Lower leg skin (tissue), 4 donors: ENCODE measurements around the gene EVPL. TPM values are rescaled to one million over a fixed set of nuclear protein-coding genes. Genes with fewer than 3 reads are reported as not detected.

ENCODE experiments used
- DNase-seq, 2 donors: peaks; one replicate each; pipeline ENCODE4 v3.0.0-alpha.2; 2019; ENCODE audit warnings: low spot score in 2 of 2
- H3K4me3 ChIP-seq: fragments of 200-600 bp; sonication (generic); 2 replicates; pipeline ENCODE4 v1.5.1; 2017; ENCODE audit warnings: mild to moderate bottlenecking, low read depth; ENCODE audit not compliant: poor library complexity, severe bottlenecking
- CTCF ChIP-seq, 3 donors: fragments of 450-650 bp; IDR thresholded peaks; one replicate each; pipeline ENCODE4 v1.5.1; 2016; ENCODE audit warnings: antibody characterized with exemption in 3 of 3, mild to moderate bottlenecking in 3 of 3, moderate library complexity in 2 of 3
- POLR2A ChIP-seq, 2 donors: fragments of 450-650 bp; IDR thresholded peaks; one replicate each; pipeline ENCODE4 v1.6.1; 2016 to 2017; ENCODE audit warnings: antibody characterized with exemption in 2 of 2, mild to moderate bottlenecking in 1 of 2, moderate library complexity in 1 of 2
- WGBS, 2 donors: methylation state at CpG; one replicate each; pipeline ENCODE4 v1.1.5; 2018; 5-methylcytosine and 5-hydroxymethylcytosine counted together
- intact Hi-C: fragments of 100-400 bp; cut with DNase I; formaldehyde crosslinking; loops from one replicate; pipeline ENCODE4 v1.15.0; 2023; ENCODE audit warnings: low total_unique reads
- total RNA-seq, 4 donors: library from RNA; depleted of rRNA; stranded (reverse); fragments of >200 nt; gene quantifications; one replicate each; pipeline ENCODE4 v1.1.0, GENCODE V29; 2016

EVPL gene
- 100 to 1,000 TPM; 285 to 514 (median 315) TPM for total RNA-seq

GRCh38 chr17:76027159-76027839, at the start of gene EVPL:
EVPL (minus strand) TSS chr17:76027306; CDS start chr17:76027198, 108 bp downstream.
- intact Hi-C loops: no loop called here
- H3K4me3 ChIP-seq: peak within 1 kb of the TSS; percentile 46
- TF ChIP-seq CTCF (IDR thresholded peaks at IDR 0.05) (no peak), POLR2A (IDR thresholded peaks at IDR 0.05) (no peak)
- WGBS, 2 donors: 57 to 68% methylated on average over 17 to 23 of the region's 24 CpGs
- peak in 1 of 2 donors; percentile 82 for DNase-seq

- H3K4me3 ChIP-seq: no peak overlapping the region
- DNase-seq: no peak
- no peak for TF ChIP-seq POLR2A (IDR thresholded peaks at IDR 0.05)
- no peak for TF ChIP-seq CTCF (IDR thresholded peaks at IDR 0.05)
- intact Hi-C loops: no loop called here
- WGBS, 2 donors: 4% methylated on average over 26 to 29 of the region's 41 CpGs
Measured at GRCh38 chr17:76076146-76076764, 49.1 kb upstream of the EVPL start.

- no peak for DNase-seq
- no peak for TF ChIP-seq CTCF (IDR thresholded peaks at IDR 0.05)
- TF ChIP-seq POLR2A (IDR thresholded peaks at IDR 0.05): no peak
- no peak overlapping the region for H3K4me3 ChIP-seq
- intact Hi-C loops: no loop called here
- WGBS, 2 donors: 1 to 4% methylated on average over 48 of the region's 48 CpGs
Measured at GRCh38 chr17:76075364-76076145, 48.4 kb upstream of the EVPL start.

- intact Hi-C loops: no loop called here
- H3K4me3 ChIP-seq: no peak within 1 kb of the TSS
- 3% methylated on average over 30 to 34 of the region's 92 CpGs for WGBS, 2 donors
- no peak for DNase-seq
- TF ChIP-seq CTCF (IDR thresholded peaks at IDR 0.05) (no peak), POLR2A (IDR thresholded peaks at IDR 0.05) (no peak)
Measured at GRCh38 chr17:76074390-76075363, 47.6 kb upstream of the EVPL start, which contains the start of gene GALR2. GALR2 (plus strand) TSS chr17:76074781; CDS start chr17:76074884, 103 bp downstream.
